ENCODE data around the gene PADI3. TPM values are rescaled to one million over a fixed set of nuclear protein-coding genes. Genes with fewer than 3 reads are reported as not detected.
A peak's percentile ranks its signal among the peaks of the same experiment; 100 is the strongest.

PADI3 gene
- polyA plus RNA-seq, 1 donor from 2014 or later = not detected

DNA sequence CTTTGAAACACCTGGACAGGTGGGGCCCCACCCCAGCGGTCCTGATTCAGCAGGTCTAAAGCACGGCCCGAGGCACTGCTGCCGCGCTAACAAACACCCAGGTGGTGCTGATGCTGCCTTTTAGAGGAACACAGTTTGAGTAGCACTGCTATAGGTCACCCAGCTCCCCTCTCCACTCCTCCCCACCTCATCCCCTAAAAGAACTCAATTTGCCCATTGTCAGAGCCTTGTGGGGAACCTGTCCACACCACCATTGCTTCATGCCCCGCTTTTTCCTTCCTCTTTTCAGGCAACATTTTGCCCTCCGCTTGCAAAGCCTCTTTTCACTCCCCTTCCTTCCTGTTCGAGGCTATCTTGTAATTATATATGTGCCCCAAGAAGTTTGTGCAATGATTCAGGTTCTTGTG is 32.9 kb downstream of the PADI3 start:
- Mint-ChIP-seq H3K27me3 (peaks cover 20% of the 10 kb centered on the region), H3K4me1 (peaks cover 0 to 6% (median 3%) of the 10 kb centered on the region in 3 donors), H3K4me3 (peak overlapping the region in 1 of 4 donors; percentile 68), H3K27ac (peak overlapping the region in 1 of 3 donors; percentile 67), H3K36me3 (no peaks in the 10 kb centered on the region), H3K9me3 (no peaks in the 10 kb centered on the region)

DNA sequence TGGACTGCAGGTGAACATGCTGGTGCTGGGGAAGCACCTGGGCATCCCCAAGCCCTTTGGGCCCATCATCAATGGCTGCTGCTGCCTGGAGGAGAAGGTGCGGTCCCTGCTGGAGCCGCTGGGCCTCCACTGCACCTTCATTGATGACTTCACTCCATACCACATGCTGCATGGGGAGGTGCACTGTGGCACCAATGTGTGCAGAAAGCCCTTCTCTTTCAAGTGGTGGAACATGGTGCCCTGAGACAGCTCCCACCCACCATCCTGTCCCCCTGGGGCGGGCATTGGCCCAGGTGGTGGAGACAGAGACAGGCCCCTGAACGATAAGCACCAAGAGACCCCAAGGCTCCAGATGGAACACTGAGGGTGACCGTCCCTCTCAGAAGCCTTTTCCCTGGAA is 33.9 kb downstream of the PADI3 start:
- H3K27me3 Mint-ChIP-seq = peaks cover 16% of the 10 kb centered on the region
- peak overlapping the region in 1 of 4 donors; percentile 22 for H3K4me3 Mint-ChIP-seq
- H3K4me1 Mint-ChIP-seq = peaks cover 0 to 6% (median 3%) of the 10 kb centered on the region in 3 donors
- no peak overlapping the region for H3K27ac Mint-ChIP-seq
- H3K36me3 Mint-ChIP-seq = no peaks in the 10 kb centered on the region
- no peaks in the 10 kb centered on the region for H3K9me3 Mint-ChIP-seq

DNA sequence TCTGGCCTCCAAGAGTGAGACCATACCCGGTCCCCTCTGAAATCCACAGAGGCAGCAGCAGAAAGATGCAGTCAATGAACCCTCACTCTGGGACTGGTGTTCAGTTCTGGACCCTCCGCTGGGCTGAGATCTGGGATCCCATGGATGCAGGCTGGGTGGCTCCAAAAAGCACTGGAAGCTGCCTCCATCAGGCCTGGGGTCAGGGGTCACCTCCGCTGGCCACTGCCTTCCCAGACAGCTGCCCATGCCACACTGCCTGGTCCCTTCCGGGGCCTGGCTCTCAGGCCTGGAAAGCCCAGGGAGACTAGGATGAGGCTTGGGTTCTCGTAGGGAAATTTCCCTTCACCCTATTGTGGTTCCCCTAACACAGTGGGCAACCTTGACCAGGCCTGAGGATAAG is 37.7 kb downstream of the PADI3 start:
- no peaks in the 10 kb centered on the region for H3K9me3 Mint-ChIP-seq
- peaks cover 0 to 6% (median 3%) of the 10 kb centered on the region in 3 donors for H3K4me1 Mint-ChIP-seq
- peaks cover 14% of the 10 kb centered on the region for H3K27me3 Mint-ChIP-seq
- no peaks in the 10 kb centered on the region for H3K36me3 Mint-ChIP-seq
- no peak overlapping the region for H3K27ac Mint-ChIP-seq
- H3K4me3 Mint-ChIP-seq = no peak overlapping the region

DNA sequence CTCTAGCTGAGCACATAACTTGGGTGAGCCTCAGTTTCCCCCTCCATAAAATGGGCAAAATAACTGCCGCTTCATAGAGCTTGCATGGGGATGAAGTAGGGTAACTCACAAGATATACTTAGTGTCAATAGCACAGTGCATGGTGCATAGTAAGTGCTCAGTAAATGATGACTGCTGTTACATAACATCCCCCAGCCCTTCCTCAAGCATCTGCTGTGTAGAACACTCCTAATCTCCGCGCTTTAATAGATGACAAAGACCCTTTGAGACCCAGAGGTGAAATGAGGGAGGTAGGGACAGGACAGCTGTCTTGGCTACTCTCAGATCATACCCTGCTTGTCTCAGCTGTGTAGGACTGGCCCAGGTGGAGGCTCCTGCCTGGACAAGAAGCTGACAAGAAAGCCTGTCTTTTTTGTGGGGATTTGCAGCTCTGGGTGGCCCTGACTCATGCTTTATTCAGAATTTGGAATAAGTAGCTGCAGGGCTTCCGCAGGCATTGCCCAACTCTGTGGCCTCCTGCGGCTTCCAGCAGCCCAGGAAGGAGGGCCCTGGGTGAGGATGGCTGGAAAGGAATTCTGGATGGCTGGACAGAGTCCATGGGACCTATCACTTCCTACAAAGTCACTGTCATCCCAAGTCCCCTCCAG is 38.4 kb downstream of the PADI3 start:
- no peaks in the 10 kb centered on the region for H3K9me3 Mint-ChIP-seq
- H3K36me3 Mint-ChIP-seq = no peaks in the 10 kb centered on the region
- peaks cover 0 to under 1% (median 0%) of the 10 kb centered on the region in 3 donors for H3K4me1 Mint-ChIP-seq
- H3K27ac Mint-ChIP-seq = no peak overlapping the region
- H3K4me3 Mint-ChIP-seq = no peak overlapping the region
- peaks cover 14% of the 10 kb centered on the region for H3K27me3 Mint-ChIP-seq

DNA sequence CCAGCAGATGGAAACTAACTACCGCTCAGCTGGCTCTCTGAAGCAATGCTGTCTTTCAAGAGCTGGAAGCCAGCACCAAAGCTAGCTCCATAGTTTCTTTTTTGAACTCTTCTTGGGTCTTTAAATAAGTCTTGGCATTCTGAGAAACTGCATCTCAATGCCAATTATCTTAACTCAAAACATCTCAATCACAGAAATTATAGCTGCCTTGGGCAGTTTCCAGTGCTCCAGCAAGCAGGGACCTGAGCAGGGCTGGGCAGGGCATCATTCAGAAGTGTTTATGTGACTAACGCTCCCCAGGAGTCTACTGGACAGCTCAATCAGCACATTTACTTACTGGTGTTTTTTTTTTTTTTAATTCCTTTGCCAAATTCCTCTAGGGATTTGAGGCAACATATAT is 40.8 kb downstream of the PADI3 start:
- no peaks in the 10 kb centered on the region for H3K36me3 Mint-ChIP-seq
- no peaks in the 10 kb centered on the region for H3K4me1 Mint-ChIP-seq
- no peak overlapping the region for H3K27ac Mint-ChIP-seq
- no peak overlapping the region for H3K4me3 Mint-ChIP-seq
- H3K9me3 Mint-ChIP-seq = no peaks in the 10 kb centered on the region
- H3K27me3 Mint-ChIP-seq = peaks cover 14% of the 10 kb centered on the region

DNA sequence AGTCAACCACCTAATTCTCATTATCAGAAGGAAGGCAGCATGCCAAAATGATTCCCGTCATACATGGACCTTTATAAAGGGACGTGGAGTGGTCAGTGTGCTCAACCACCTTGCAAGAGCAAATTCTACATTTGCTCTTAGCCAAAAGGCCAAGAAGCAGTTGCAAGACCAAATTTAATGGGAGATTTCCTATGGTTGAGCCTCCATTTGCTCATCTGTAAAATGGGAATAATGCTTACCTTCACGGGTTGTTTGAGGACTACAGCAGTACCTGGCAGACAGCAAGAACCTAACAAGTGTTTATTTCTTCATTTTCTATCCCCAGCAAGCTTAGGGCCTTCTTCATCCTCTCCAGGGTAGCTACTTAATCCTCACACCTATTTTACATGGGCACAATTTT is 41.7 kb downstream of the PADI3 start:
- H3K4me3 Mint-ChIP-seq = no peak overlapping the region
- H3K9me3 Mint-ChIP-seq = no peaks in the 10 kb centered on the region
- H3K4me1 Mint-ChIP-seq = no peaks in the 10 kb centered on the region
- peaks cover 8% of the 10 kb centered on the region for H3K27me3 Mint-ChIP-seq
- H3K27ac Mint-ChIP-seq = no peak overlapping the region
- no peaks in the 10 kb centered on the region for H3K36me3 Mint-ChIP-seq

DNA sequence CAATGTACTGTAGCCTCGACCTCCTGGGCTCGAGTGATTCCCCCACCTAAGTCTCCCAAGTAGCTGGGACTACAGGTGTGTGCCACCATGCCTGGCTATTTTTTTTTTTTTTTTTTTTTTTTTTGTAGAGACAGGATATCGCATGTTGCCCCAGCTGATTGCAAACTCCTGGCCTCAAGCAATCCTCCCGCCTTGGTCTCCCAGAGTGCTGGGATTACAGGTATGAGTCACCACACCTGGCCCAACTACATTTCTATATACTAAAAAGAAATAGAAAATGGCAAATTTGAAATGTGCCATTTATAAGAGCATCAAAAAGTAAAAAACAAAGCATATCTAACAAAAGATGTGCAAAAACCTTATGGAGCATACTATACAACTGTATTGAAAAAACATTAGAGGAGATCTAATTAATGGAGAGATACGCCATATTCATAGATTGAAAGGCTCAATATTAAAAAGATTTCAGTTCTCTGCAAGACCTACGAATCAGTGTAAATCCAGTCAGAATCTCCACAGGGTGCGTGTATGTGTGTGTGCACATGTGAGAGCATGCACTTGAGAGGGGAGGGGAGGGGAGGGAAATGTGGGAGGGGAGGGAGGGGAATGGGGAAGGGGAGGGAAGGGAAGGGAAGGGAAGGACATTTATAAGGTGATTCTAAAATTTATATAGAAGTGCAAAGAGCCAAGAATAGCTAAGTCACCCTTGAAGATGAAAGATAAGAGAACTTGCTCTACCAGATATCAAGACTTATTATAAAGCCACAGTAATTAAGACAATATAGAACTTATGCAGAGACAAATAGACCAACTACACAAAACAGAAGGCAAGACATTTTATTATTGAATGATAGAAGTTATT is 43.6 kb downstream of the PADI3 start:
- Mint-ChIP-seq H3K4me1 (no peaks in the 10 kb centered on the region), H3K27ac (no peak overlapping the region), H3K9me3 (no peaks in the 10 kb centered on the region), H3K36me3 (no peaks in the 10 kb centered on the region), H3K4me3 (no peak overlapping the region), H3K27me3 (peaks cover 9% of the 10 kb centered on the region)

DNA sequence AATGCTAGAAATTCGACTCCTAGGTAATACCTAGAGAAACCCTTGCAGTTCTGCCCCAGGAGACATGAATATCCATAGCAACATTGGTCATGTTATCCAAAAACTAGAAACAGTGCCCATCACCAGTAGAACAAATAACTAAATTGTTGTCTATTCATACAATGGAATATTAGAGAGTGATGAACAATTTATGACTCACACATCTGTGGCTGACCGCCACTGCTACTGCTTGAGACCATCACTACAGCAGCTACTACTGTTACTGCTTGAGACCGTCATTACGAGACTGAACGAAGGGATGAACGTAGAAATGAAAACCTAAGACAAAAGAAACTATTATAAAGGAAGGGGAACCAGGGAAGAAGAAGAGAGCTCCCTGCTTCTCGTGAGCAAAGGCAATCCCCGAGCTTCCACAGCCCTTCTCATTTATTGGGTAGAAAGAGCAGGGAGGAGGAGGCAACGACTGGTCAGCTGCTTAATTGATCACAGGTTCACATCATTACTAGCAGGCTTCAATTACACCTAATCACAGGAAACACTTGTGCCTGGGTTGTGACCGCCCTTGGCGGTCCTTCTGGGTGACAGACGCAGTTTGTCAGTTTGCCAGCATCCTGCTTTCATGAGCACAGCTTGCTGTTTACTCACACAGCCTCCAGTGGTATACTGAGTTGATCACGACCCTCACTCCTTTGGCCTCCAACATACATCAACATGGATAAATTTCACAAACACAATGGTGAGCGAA is 45.0 kb downstream of the PADI3 start:
- Mint-ChIP-seq H3K9me3 (peaks cover 0 to 3% (median 0%) of the 10 kb centered on the region in 3 donors), H3K4me1 (no peaks in the 10 kb centered on the region), H3K36me3 (no peaks in the 10 kb centered on the region), H3K27me3 (peaks cover 7% of the 10 kb centered on the region), H3K4me3 (no peak overlapping the region), H3K27ac (no peak overlapping the region)

DNA sequence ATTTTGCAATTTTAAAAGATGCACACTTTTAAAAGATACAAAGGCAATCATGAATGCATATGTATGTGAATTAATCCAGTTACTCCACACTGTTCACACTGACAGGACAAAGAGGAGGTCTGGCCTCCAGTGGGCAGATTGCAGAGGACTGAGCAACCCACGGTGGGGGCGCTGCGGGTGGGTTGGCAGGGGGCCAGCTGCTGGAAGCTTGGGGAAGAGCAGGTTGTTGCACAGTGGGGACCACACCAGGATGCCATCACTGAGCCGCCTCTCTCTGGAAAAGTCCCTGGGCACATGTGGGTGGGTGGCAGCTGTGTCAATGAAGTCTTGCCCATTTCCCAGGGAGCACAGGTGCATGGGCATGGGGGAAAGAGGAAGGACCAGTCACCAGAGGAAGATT is 46.4 kb downstream of the PADI3 start:
- Mint-ChIP-seq H3K36me3 (no peaks in the 10 kb centered on the region), H3K27me3 (peaks cover 11% of the 10 kb centered on the region), H3K4me1 (no peaks in the 10 kb centered on the region), H3K27ac (no peak overlapping the region), H3K4me3 (no peak overlapping the region), H3K9me3 (peaks cover 0 to 4% (median 3%) of the 10 kb centered on the region in 3 donors)

DNA sequence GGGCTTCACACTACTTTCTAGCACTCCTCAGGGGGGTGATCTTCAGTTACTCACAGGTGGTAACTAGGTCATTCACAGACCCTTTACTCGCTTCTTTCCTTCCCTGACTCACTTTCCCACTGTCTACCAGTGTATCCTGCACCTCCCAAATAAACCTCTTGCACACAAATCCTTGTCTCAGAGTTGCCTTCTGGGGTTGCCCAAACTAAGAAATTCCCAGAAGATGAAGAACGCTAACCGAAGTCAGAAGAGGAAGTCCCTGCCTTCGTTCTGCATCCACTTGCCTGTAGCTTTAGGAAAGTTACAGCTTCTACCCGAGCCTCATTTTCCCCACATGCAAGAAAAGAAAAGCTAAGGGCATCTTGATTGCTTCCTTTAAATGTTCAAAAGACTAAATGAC is 47.2 kb downstream of the PADI3 start:
- H3K27ac Mint-ChIP-seq = no peak overlapping the region
- no peaks in the 10 kb centered on the region for H3K4me1 Mint-ChIP-seq
- H3K9me3 Mint-ChIP-seq = peaks cover 0 to 4% (median 3%) of the 10 kb centered on the region in 3 donors
- no peaks in the 10 kb centered on the region for H3K36me3 Mint-ChIP-seq
- no peak overlapping the region for H3K4me3 Mint-ChIP-seq
- peaks cover 11% of the 10 kb centered on the region for H3K27me3 Mint-ChIP-seq

DNA sequence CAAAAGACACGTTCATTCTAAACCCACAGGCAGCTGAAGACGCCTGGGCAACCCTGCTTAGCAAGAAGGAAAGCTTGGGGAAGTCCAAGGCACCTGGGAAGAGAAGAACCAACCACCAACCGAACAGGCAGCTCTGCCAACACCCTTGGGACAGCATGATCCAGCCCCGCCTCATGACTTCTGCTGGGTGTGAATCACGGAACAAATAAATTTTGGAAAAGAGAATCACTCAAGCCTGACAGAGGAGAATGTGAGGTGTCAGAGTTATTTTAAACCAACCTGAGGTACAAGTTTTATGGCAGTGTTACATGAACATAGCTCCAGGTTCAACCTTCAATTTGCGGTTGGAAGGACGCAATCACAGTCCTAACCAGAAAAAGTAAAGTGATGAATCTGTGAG is 49.1 kb downstream of the PADI3 start:
- H3K36me3 Mint-ChIP-seq = peaks cover 2% of the 10 kb centered on the region
- H3K4me3 Mint-ChIP-seq = no peak overlapping the region
- H3K9me3 Mint-ChIP-seq = peaks cover 3 to 16% (median 9%) of the 10 kb centered on the region in 3 donors
- no peak overlapping the region for H3K27ac Mint-ChIP-seq
- H3K27me3 Mint-ChIP-seq = peaks cover 11% of the 10 kb centered on the region
- H3K4me1 Mint-ChIP-seq = no peaks in the 10 kb centered on the region

DNA sequence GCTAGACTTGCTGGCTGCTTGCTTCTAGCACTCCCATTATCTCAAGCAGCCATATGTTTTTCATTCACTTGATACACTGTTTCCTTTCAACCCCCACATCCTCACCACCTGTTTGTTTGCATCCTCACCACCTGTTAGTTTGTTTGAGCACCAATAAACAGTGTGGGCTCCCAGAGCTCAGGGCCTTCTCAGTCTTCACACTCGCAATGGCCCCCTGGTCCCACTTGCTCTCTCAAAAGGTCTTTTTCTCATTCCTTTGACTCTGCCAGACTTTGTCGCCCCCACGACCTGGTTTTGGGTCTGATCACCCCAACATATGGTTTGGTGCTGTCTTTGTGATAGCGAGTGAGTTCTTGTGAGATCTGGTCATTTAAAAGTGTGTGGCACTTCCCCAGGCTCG is 52.9 kb downstream of the PADI3 start:
- peak overlapping the region in 1 of 3 donors; percentile 82 for H3K27ac Mint-ChIP-seq
- H3K27me3 Mint-ChIP-seq = peaks cover 3% of the 10 kb centered on the region
- H3K36me3 Mint-ChIP-seq = peaks cover 2% of the 10 kb centered on the region
- H3K9me3 Mint-ChIP-seq = peaks cover 3 to 16% (median 10%) of the 10 kb centered on the region in 3 donors
- no peaks in the 10 kb centered on the region for H3K4me1 Mint-ChIP-seq
- H3K4me3 Mint-ChIP-seq = no peak overlapping the region

DNA sequence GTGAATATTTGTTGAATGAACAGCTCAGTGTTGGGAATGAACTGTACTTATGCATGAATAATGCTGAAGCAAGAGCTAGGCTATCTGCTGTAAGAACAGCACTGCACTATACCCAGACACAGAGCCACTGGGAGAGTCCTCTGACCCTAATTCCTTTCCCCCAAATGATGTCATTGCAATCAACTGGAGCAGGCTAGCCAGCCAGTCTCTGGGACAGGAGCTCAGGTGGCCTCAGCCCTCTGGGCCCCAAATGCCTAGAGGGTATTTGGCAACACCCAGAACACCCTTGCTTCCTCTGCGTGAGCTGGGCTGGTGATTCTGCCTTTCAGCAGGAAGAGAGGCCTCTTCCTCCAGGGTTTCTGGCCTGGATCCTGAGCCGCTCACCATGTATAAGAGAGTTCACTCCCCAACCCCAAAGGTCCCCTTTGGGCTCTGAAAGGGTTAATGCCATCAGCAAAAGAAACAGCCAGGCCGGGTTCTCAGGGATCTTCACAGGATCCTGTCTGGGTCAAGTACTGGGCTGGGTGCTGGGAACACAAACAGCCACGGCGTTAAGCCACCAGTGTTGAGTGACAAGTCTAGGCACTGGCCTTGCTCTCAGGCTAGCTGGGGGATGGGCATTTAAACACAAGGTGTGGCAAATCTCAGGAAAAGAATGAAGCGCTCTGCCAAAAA is 55.4 kb downstream of the PADI3 start:
- peak overlapping the region in 1 of 3 donors; percentile 61 for H3K27ac Mint-ChIP-seq
- no peak overlapping the region for H3K4me3 Mint-ChIP-seq
- H3K4me1 Mint-ChIP-seq = no peaks in the 10 kb centered on the region
- peaks cover 2% of the 10 kb centered on the region for H3K27me3 Mint-ChIP-seq
- peaks cover 2% of the 10 kb centered on the region for H3K36me3 Mint-ChIP-seq
- peaks cover 3 to 13% (median 10%) of the 10 kb centered on the region in 3 donors for H3K9me3 Mint-ChIP-seq

DNA sequence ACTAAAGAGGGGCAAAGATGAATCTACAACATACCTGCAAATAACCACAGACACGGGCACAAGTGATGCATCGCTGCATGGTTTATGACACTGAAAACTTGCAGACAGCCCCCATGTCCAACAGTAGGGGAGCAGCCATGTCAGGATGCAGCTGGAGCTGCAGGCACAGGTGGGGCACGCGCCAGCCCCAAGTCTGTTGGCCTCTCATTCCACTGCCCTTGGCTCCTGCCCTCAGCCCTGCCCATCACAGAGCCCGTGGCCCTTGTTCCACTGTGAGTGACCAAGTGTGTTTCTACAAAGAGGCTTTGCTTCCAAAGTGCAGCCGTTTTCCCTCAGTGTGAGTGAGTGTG is 55.9 kb downstream of the PADI3 start:
- peak overlapping the region in 1 of 3 donors; percentile 61 for H3K27ac Mint-ChIP-seq
- H3K4me3 Mint-ChIP-seq = no peak overlapping the region
- H3K27me3 Mint-ChIP-seq = peaks cover 5% of the 10 kb centered on the region
- peaks cover 2% of the 10 kb centered on the region for H3K36me3 Mint-ChIP-seq
- no peaks in the 10 kb centered on the region for H3K4me1 Mint-ChIP-seq
- peaks cover 0 to 13% (median 10%) of the 10 kb centered on the region in 3 donors for H3K9me3 Mint-ChIP-seq
